ENCODE results near the gene ASCC3. TPM values are rescaled to one million over a fixed set of nuclear protein-coding genes. Genes with fewer than 3 reads are reported as not detected.

Gene ASCC3
- total and polyA plus RNA-seq, 2 donors (not counting 3 experiments of a cell fraction or from before 2014, with no cell fraction given) = 15.7 to 57.2 TPM

GRCh38 chr6:100575921-100576320 is 305.2 kb downstream of the ASCC3 start:
- Histone ChIP-seq H3K9me3 (replicated peaks; ENCODE audit: control insufficient read depth, insufficient read depth, low read length) (no peaks in the 10 kb centered on the region), H3K27me3 (ENCODE audit: control insufficient read depth in 2 of 2, insufficient read depth in 2 of 2, low read length in 2 of 2) (no peaks in the 10 kb centered on the region), H2AFZ (ENCODE audit: low read depth, low read length) (no peak overlapping the region), H3K79me2 (ENCODE audit: control insufficient read depth, insufficient read depth, low read length) (no peaks in the 10 kb centered on the region), H3K27ac (ENCODE audit: insufficient read depth, low read depth, low read length) (no peak overlapping the region), H3K4me3 (replicated peaks in 1 of 3; ENCODE audit: insufficient read depth in 1 of 3, low read depth in 1 of 3, low read length in 3 of 3) (no peak overlapping the region), H4K20me1 (replicated peaks; ENCODE audit: control insufficient read depth, extremely low read depth, insufficient read depth, low read length) (no peaks in the 10 kb centered on the region), H3K9ac (replicated peaks; ENCODE audit: extremely low read depth, insufficient read depth, low read length) (no peak overlapping the region), H3K36me3 (ENCODE audit: control insufficient read depth in 2 of 2, extremely low read depth in 1 of 2, insufficient read depth in 2 of 2, low read length in 2 of 2) (no peaks in the 10 kb centered on the region), H3K4me1 (ENCODE audit: control insufficient read depth, extremely low read depth, insufficient read depth, low read length) (no peaks in the 10 kb centered on the region), H3K4me2 (ENCODE audit: insufficient read depth, low read length) (no peak overlapping the region), H3K9me1 (replicated peaks; ENCODE audit: control insufficient read depth, extremely low read depth, insufficient read depth, low read length) (no peaks in the 10 kb centered on the region)
- ChIA-PET POLR2A (no interaction called here), CTCF (interaction anchor here (1.2 to 3.1 kb wide), 5 partner anchors 12 to 459 kb away, joined by 3 to 9 read pairs (median 5); no protein-coding TSS in a partner anchor)
- dilution Hi-C loops (cut with MboI; ENCODE audit: extremely low pct_ligation_motif_present, low sequenced_read_pairs) = no loop called here
- TF ChIP-seq FOS (IDR thresholded peaks at IDR 0.05; ENCODE audit: borderline replicate concordance, insufficient read depth, low read length) (no peak), MYC (IDR thresholded peaks at IDR 0.05; ENCODE audit: low read depth, low read length) (no peak), CTCF (IDR thresholded peaks at IDR 0.05; ENCODE audit: extremely low read depth in 1 of 2, insufficient read depth in 1 of 2, low read depth in 1 of 2, low read length in 2 of 2) (no peak), POLR2AphosphoS5 (IDR thresholded peaks at IDR 0.05; ENCODE audit: insufficient read depth, low read depth, low read length) (no peak), MAX (IDR thresholded peaks at IDR 0.05; ENCODE audit: insufficient read depth, insufficient read length) (no peak), EZH2 (IDR thresholded peaks at IDR 0.05; ENCODE audit: borderline replicate concordance, low read depth, low read length, severe bottlenecking) (no peak), POLR2A (IDR thresholded peaks at IDR 0.05; ENCODE audit: low read depth, low read length) (no peak)
- FAIRE-seq (no peak), DNase-seq (ENCODE audit: low read depth, low spot score) (no peak)
- no TSS peak for BruUV-seq (replicated peaks)
- intact Hi-C loops (cut with micrococcal nuclease) = no loop called here
